HCT116 (cell line): Measurements from ENCODE around the gene CFAP298.
"Not testable (repeated sequence)": the region's sequence is repeated elsewhere in the genome, so short reads cannot be mapped to it uniquely, and the experiment has no call there.

Source experiments
- CTCF ChIP-seq, 3 experiments: fragments of 200-600 bp in 1 of 3; sonication (generic) in 1 of 3; IDR thresholded peaks in 2 of 3; conservative IDR thresholded peaks in 1 of 3; 2 replicates each; pipeline ENCODE4 v1.5.1; 2012 to 2017; ENCODE audit warnings: low read depth in 2 of 3, low read length in 2 of 3, antibody characterized with exemption in 1 of 3, borderline replicate concordance in 1 of 3, control low read depth in 1 of 3, mild to moderate bottlenecking in 1 of 3, mixed read lengths in 1 of 3, mixed run types in 1 of 3, moderate library complexity in 1 of 3; ENCODE audit not compliant: insufficient read depth in 1 of 3
- JUND ChIP-seq: IDR thresholded peaks from 2 replicates; pipeline ENCODE4 v1.6.1; 2012
- POLR2A ChIP-seq: IDR thresholded peaks from 2 replicates; pipeline ENCODE4 v1.7.0; 2011; ENCODE audit warnings: borderline replicate concordance; ENCODE audit not compliant: insufficient read depth, insufficient read length; ENCODE audit errors: extremely low read depth
- SIN3A ChIP-seq: IDR thresholded peaks from 2 replicates; pipeline ENCODE4 v1.6.1; 2012; ENCODE audit warnings: low read depth
- YY1 ChIP-seq: IDR thresholded peaks from 2 replicates; pipeline ENCODE4 v1.6.1; 2011; ENCODE audit warnings: low read length, low read depth, moderate library complexity, mild to moderate bottlenecking; ENCODE audit not compliant: insufficient replicate concordance; ENCODE audit errors: extremely low read depth
- ZBTB33 ChIP-seq: IDR thresholded peaks from 2 replicates; pipeline ENCODE4 v1.6.1; 2011; ENCODE audit warnings: mild to moderate bottlenecking, low read length, moderate library complexity; ENCODE audit not compliant: insufficient replicate concordance; ENCODE audit errors: extremely low read depth

DNA sequence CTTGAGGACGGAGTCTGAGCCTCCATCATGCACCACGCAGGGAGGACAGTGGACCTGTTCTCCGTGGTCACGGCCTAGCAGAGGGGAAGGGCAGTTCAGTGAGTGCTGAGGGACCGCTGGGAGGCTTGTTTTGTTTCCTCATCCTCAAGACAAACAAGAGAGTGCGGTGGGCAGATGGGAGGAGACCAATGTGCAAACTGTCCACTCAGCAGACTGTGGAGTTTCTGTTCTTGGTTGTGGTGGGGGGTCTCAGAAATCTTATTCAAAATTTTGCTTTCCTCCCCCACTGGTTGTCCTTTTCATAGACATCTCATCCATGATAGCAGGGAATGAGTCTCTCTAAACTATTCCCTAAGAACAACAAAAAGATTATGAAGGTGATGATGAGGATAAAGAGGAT is 6.0 kb upstream of the CFAP298 start:
- not testable (repeated sequence) for TF ChIP-seq CTCF (IDR thresholded peaks at IDR 0.05 in 2 of 3, conservative IDR thresholded peaks at IDR 0.05 in 1 of 3; ENCODE audit: borderline replicate concordance in 1 of 3, insufficient read depth in 1 of 3, low read depth in 2 of 3, low read length in 2 of 3); POLR2A; ZBTB33; JUND; YY1; SIN3A
